HCT116 (cell line): ENCODE data around the gene HCN4.

Source experiments
- POLR2A ChIP-seq: IDR thresholded peaks from 2 replicates; pipeline ENCODE4 v1.7.0; 2011; ENCODE audit warnings: borderline replicate concordance; ENCODE audit not compliant: insufficient read depth, insufficient read length; ENCODE audit errors: extremely low read depth
- POLR2AphosphoS5 ChIP-seq: IDR thresholded peaks from 2 replicates; pipeline ENCODE4 v1.6.1; 2011; ENCODE audit warnings: mild to moderate bottlenecking, low read depth, low read length, moderate library complexity
- REST ChIP-seq: IDR thresholded peaks from 2 replicates; pipeline ENCODE4 v1.6.1; 2012; ENCODE audit warnings: low read depth
- ZFX ChIP-seq: fragments of 450-650 bp; IDR thresholded peaks from 2 replicates; pipeline ENCODE4 v1.6.1; 2017
- TF ChIP-seq, protein P1 (sequence below), 3 experiments: fragments of 200-600 bp in 1 of 3; sonication (generic) in 1 of 3; IDR thresholded peaks in 2 of 3; conservative IDR thresholded peaks in 1 of 3; 2 replicates each; pipeline ENCODE4 v1.5.1; 2012 to 2017; ENCODE audit warnings: low read depth in 2 of 3, low read length in 2 of 3, antibody characterized with exemption in 1 of 3, borderline replicate concordance in 1 of 3, control low read depth in 1 of 3, mild to moderate bottlenecking in 1 of 3, mixed read lengths in 1 of 3, mixed run types in 1 of 3, moderate library complexity in 1 of 3; ENCODE audit not compliant: insufficient read depth in 1 of 3

- TF ChIP-seq, protein P1, sequence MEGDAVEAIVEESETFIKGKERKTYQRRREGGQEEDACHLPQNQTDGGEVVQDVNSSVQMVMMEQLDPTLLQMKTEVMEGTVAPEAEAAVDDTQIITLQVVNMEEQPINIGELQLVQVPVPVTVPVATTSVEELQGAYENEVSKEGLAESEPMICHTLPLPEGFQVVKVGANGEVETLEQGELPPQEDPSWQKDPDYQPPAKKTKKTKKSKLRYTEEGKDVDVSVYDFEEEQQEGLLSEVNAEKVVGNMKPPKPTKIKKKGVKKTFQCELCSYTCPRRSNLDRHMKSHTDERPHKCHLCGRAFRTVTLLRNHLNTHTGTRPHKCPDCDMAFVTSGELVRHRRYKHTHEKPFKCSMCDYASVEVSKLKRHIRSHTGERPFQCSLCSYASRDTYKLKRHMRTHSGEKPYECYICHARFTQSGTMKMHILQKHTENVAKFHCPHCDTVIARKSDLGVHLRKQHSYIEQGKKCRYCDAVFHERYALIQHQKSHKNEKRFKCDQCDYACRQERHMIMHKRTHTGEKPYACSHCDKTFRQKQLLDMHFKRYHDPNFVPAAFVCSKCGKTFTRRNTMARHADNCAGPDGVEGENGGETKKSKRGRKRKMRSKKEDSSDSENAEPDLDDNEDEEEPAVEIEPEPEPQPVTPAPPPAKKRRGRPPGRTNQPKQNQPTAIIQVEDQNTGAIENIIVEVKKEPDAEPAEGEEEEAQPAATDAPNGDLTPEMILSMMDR (IDR thresholded peaks at IDR 0.05 in 2 of 3, conservative IDR thresholded peaks at IDR 0.05 in 1 of 3; ENCODE audit: borderline replicate concordance in 1 of 3, insufficient read depth in 1 of 3, low read depth in 2 of 3, low read length in 2 of 3), result no peak
- TF ChIP-seq REST, result no peak
- TF ChIP-seq POLR2AphosphoS5, result no peak
- no peak for TF ChIP-seq POLR2A
- TF ChIP-seq ZFX, result no peak
Observed at GRCh38 chr15:73319460-73320245, 49.1 kb downstream of the HCN4 start.
